ENCODE results near the gene ANTXR1.

Gene ANTXR1

GRCh38 chr2:69053416-69053965 lies 40.5 kb downstream of the ANTXR1 start:
- H4K20me1 ChIP-seq (ENCODE audit: insufficient read depth, low read length): no peaks in the 10 kb centered on the region
- H3K9me3 ChIP-seq (ENCODE audit: insufficient read depth, low read length, severe bottlenecking): no peaks in the 10 kb centered on the region
- no peaks in the 10 kb centered on the region for H3K4me1 ChIP-seq (ENCODE audit: insufficient read depth, low read length)
- H3K27me3 ChIP-seq (ENCODE audit: insufficient read depth, low read length, poor library complexity): no peaks in the 10 kb centered on the region
- no peak overlapping the region for H3K4me2 ChIP-seq (ENCODE audit: insufficient read depth, low read length)
- no peak overlapping the region for H2AFZ ChIP-seq (ENCODE audit: low read depth, low read length)
- H3K79me2 ChIP-seq (ENCODE audit: insufficient read depth, low read length): no peaks in the 10 kb centered on the region
- no peak overlapping the region for H3K9ac ChIP-seq (ENCODE audit: low read depth, low read length)
- H3K27ac ChIP-seq (ENCODE audit: low read length): no peak overlapping the region
- H3K36me3 ChIP-seq (ENCODE audit: insufficient read depth, low read length): no peaks in the 10 kb centered on the region; the same call in 1 of the 2 replicates
- DNase-seq (no peak), ATAC-seq (ENCODE audit: insufficient read depth, low read depth) (no peak)
- H3K4me3 ChIP-seq (ENCODE audit: low read depth in 1 of 2, low read length in 2 of 2): no peak overlapping the region
- TF ChIP-seq EZH2 (IDR thresholded peaks at IDR 0.05; ENCODE audit: borderline replicate concordance, low read depth, low read length, severe bottlenecking) (no peak), CTCF (IDR thresholded peaks at IDR 0.05; ENCODE audit: borderline replicate concordance, extremely low read depth, low read length, poor library complexity, severe bottlenecking) (no peak)

DNA sequence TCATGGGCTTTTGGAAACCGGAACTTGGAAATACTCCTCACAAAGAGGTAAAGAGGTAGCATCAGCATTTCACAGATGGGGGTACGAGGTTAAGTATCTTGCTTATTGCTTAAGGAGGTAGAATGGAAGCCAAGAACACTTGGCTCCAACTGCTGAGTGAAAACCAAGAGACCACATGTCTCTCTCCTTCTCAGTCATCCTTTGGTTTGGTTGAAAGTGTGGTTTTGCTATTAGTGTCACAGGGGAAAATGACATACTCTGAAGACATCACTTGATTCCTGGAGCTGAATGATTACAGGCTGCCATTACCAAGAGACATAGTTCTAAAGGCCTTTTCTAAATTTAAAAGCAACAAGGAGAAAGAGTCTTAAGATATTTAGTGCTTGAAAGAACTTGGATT lies 41.5 kb downstream of the ANTXR1 start:
- Histone ChIP-seq H3K4me2 (ENCODE audit: insufficient read depth, low read length) (no peak overlapping the region), H3K9ac (ENCODE audit: low read depth, low read length) (no peak overlapping the region), H3K36me3 (ENCODE audit: insufficient read depth, low read length) (no peaks in the 10 kb centered on the region; the same call in 1 of the 2 replicates), H3K27ac (ENCODE audit: low read length) (no peak overlapping the region), H3K9me3 (ENCODE audit: insufficient read depth, low read length, severe bottlenecking) (no peaks in the 10 kb centered on the region), H3K4me3 (ENCODE audit: low read depth in 1 of 2, low read length in 2 of 2) (no peak overlapping the region), H4K20me1 (ENCODE audit: insufficient read depth, low read length) (no peaks in the 10 kb centered on the region), H3K79me2 (ENCODE audit: insufficient read depth, low read length) (no peaks in the 10 kb centered on the region), H2AFZ (ENCODE audit: low read depth, low read length) (no peak overlapping the region), H3K27me3 (ENCODE audit: insufficient read depth, low read length, poor library complexity) (no peaks in the 10 kb centered on the region), H3K4me1 (ENCODE audit: insufficient read depth, low read length) (no peaks in the 10 kb centered on the region)
- ATAC-seq (ENCODE audit: insufficient read depth, low read depth) (peak; percentile 47; the same call in 1 of the 3 replicates), DNase-seq (no peak)
- TF ChIP-seq CTCF (IDR thresholded peaks at IDR 0.05; ENCODE audit: borderline replicate concordance, extremely low read depth, low read length, poor library complexity, severe bottlenecking) (no peak), EZH2 (IDR thresholded peaks at IDR 0.05; ENCODE audit: borderline replicate concordance, low read depth, low read length, severe bottlenecking) (no peak)

DNA sequence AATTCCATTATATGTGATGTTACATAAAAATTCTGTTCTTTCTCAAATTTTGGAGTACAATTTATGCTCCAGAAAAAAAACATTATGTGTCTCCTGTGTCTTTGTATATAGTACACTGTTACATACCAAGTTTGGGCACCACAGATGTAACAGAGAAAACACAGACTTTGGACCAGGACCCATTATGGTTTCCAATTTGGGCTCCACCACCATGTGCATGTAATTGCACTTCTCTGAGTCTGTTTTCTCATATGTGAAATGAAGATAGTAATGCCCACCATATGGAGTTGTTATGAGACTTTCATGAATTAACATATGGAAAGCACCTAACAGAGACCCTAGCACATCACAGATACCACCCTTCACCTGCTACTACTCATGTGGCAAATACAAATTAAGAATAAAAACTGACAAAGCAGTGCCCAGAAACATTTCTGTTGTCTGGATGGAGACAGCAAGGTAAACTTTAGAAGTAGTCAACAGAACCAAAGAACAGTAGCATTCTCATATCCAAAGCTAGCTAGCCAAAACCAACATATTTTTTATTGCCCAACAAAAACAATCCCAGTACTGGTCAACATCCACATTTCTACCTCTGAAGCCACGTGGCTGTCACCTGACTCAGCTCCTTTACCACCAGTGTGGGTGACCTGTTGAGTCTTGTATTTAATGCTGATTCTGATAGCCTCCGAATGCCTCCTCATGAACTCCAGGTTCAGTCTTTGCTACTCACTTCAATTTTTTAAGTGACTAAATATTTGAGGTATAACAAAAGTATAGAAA lies 42.9 kb downstream of the ANTXR1 start:
- H2AFZ ChIP-seq (ENCODE audit: low read depth, low read length): no peak overlapping the region
- no peaks in the 10 kb centered on the region; the same call in 1 of the 2 replicates for H3K36me3 ChIP-seq (ENCODE audit: insufficient read depth, low read length)
- H4K20me1 ChIP-seq (ENCODE audit: insufficient read depth, low read length): no peaks in the 10 kb centered on the region
- no peaks in the 10 kb centered on the region for H3K27me3 ChIP-seq (ENCODE audit: insufficient read depth, low read length, poor library complexity)
- H3K4me2 ChIP-seq (ENCODE audit: insufficient read depth, low read length): no peak overlapping the region
- no peak overlapping the region for H3K4me3 ChIP-seq (ENCODE audit: low read depth in 1 of 2, low read length in 2 of 2)
- no peaks in the 10 kb centered on the region for H3K79me2 ChIP-seq (ENCODE audit: insufficient read depth, low read length)
- no peak overlapping the region for H3K27ac ChIP-seq (ENCODE audit: low read length)
- DNase-seq: no peak
- H3K9ac ChIP-seq (ENCODE audit: low read depth, low read length): no peak overlapping the region
- H3K9me3 ChIP-seq (ENCODE audit: insufficient read depth, low read length, severe bottlenecking): no peaks in the 10 kb centered on the region
- ATAC-seq (ENCODE audit: insufficient read depth, low read depth): no peak
- TF ChIP-seq EZH2 (IDR thresholded peaks at IDR 0.05; ENCODE audit: borderline replicate concordance, low read depth, low read length, severe bottlenecking) (no peak), CTCF (IDR thresholded peaks at IDR 0.05; ENCODE audit: borderline replicate concordance, extremely low read depth, low read length, poor library complexity, severe bottlenecking) (no peak)
- no peaks in the 10 kb centered on the region for H3K4me1 ChIP-seq (ENCODE audit: insufficient read depth, low read length)

Measured in DND-41 (cell line).